RPMI7951 (cell line): ENCODE data around the gene ZDHHC14. TPM values are rescaled to one million over a fixed set of nuclear protein-coding genes. Genes with fewer than 3 reads are reported as not detected.

Experiments used
- DNase-seq: peaks from one replicate; pipeline ENCODE4 v3.0.0-alpha.2; 2012; ENCODE audit warnings: low read depth
- total RNA-seq: library from RNA; depleted of rRNA; stranded (reverse); fragments of >200 nt; shearing (Covaris generic); gene quantifications from 2 replicates; pipeline ENCODE4 v1.2.3, GENCODE V29; 2014

Gene ZDHHC14
- total RNA-seq, 1 experiment from 2014 or later, result 1.8 TPM

- DNase-seq, result no peak
These were observed 235.0 kb downstream of the ZDHHC14 start for GRCh38 chr6:157615951-157616350.

- no peak for DNase-seq
These were observed 240.0 kb downstream of the ZDHHC14 start for GRCh38 chr6:157620944-157621343.

GRCh38 chr6:157621406-157621805 lies 240.4 kb downstream of the ZDHHC14 start:
- no peak for DNase-seq

GRCh38 chr6:157622427-157622826 lies 241.4 kb downstream of the ZDHHC14 start:
- DNase-seq, result no peak

GRCh38 chr6:157625111-157625510 lies 244.1 kb downstream of the ZDHHC14 start:
- no peak for DNase-seq

- DNase-seq, result no peak
These were observed 244.8 kb downstream of the ZDHHC14 start for GRCh38 chr6:157625764-157626163.

GRCh38 chr6:157627195-157627966 lies 246.4 kb downstream of the ZDHHC14 start:
- no peak for DNase-seq

- no peak for DNase-seq
These were observed 247.5 kb downstream of the ZDHHC14 start for GRCh38 chr6:157628463-157628862.

- DNase-seq, result no peak
These were observed 248.2 kb downstream of the ZDHHC14 start for GRCh38 chr6:157629220-157629619.

GRCh38 chr6:157630463-157631080 lies 249.6 kb downstream of the ZDHHC14 start:
- DNase-seq, result no peak

- DNase-seq, result no peak
These were observed 250.4 kb downstream of the ZDHHC14 start for GRCh38 chr6:157631412-157631811.

- DNase-seq, result no peak
These were observed 251.0 kb downstream of the ZDHHC14 start for GRCh38 chr6:157631838-157632614.

- DNase-seq, result no peak
These were observed 251.8 kb downstream of the ZDHHC14 start for GRCh38 chr6:157632821-157633220.

- DNase-seq, result no peak
These were observed 253.6 kb downstream of the ZDHHC14 start for GRCh38 chr6:157634546-157634945.

- no peak for DNase-seq
These were observed 254.6 kb downstream of the ZDHHC14 start for GRCh38 chr6:157635388-157636244.

- no peak for DNase-seq
These were observed 256.5 kb downstream of the ZDHHC14 start for GRCh38 chr6:157637516-157637915.

GRCh38 chr6:157637941-157638662 lies 257.1 kb downstream of the ZDHHC14 start:
- no peak for DNase-seq

- DNase-seq, result no peak
These were observed 257.8 kb downstream of the ZDHHC14 start for GRCh38 chr6:157638779-157639178.

GRCh38 chr6:157640746-157641451 lies 259.9 kb downstream of the ZDHHC14 start:
- no peak for DNase-seq

GRCh38 chr6:157641837-157642236 lies 260.8 kb downstream of the ZDHHC14 start:
- DNase-seq, result no peak
